Measurements from ENCODE around the gene MIS18A. TPM values are rescaled to one million over a fixed set of nuclear protein-coding genes. Genes with fewer than 3 reads are reported as not detected.
"Not testable (repeated sequence)": the region's sequence is repeated elsewhere in the genome, so short reads cannot be mapped to it uniquely, and the experiment has no call there.

MIS18A gene
- total RNA-seq, 5 donors from 2014 or later (not counting 1 experiment from before 2014, with no cell fraction given) = 4.5 to 10.0 (median 9.5) TPM

GRCh38 chr21:32314806-32315205 lies 36.0 kb upstream of the MIS18A start:
- H3K27me3 Mint-ChIP-seq = no peaks in the 10 kb centered on the region
- H3K9me3 Mint-ChIP-seq = no peaks in the 10 kb centered on the region
- peaks cover 55% of the 10 kb centered on the region for H3K36me3 Mint-ChIP-seq
- H3K27ac Mint-ChIP-seq = no peak overlapping the region
- no peak overlapping the region for H3K27ac ChIP-seq (ENCODE audit: low read length)
- peaks cover 32 to 57% of the 10 kb centered on the region in 2 donors for H3K36me3 ChIP-seq (ENCODE audit: control insufficient read depth in 2 of 2, extremely low read depth in 1 of 2, insufficient read depth in 1 of 2, low read length in 1 of 2)
- no peaks in the 10 kb centered on the region for H3K9me3 ChIP-seq
- 96% methylated on average over 14 of the region's 16 CpGs for WGBS (ENCODE audit: insufficient coverage)
- POLR2A ChIA-PET = no interaction called here
- H3K4me3 Mint-ChIP-seq = no peak overlapping the region
- DNase-seq = no peak
- no peaks in the 10 kb centered on the region for H3K27me3 ChIP-seq (replicated peaks in 1 of 2; ENCODE audit: control insufficient read depth in 2 of 2, extremely low read depth in 1 of 2, insufficient read depth in 2 of 2, low read length in 1 of 2)
- no peak for ATAC-seq (replicated peaks in 1 of 4)
- no peaks in the 10 kb centered on the region for H3K4me1 ChIP-seq (ENCODE audit: control insufficient read depth in 1 of 2, extremely low read depth in 1 of 2, insufficient read depth in 2 of 2, low read length in 2 of 2)
- H3K4me1 Mint-ChIP-seq = no peaks in the 10 kb centered on the region
- CTCF ChIA-PET = no interaction called here
- H3K4me3 ChIP-seq (ENCODE audit: control insufficient read depth in 1 of 2, extremely low read depth in 1 of 2, low read length in 1 of 2) = no peak overlapping the region

DNA sequence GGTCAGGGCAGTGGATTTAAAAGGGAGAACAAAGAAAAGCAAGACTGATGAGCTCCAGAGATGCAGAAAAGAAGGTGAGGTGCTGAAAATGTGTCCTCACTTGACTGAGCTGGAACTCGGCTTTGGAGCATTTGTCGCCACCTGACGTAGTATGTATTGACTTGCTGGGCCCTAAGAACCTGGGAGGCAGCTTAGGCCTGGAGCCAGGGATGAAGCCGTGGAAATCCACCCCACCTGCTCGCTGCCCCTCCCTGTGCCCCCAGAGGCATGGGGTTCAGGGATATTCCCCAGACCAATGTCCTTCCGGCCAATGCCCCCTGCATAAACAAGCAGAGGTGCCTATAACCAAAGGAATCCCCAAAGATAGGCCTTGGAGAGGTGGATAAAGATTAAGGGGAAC lies 34.1 kb upstream of the MIS18A start:
- no peak overlapping the region for H3K4me3 ChIP-seq (ENCODE audit: control insufficient read depth in 1 of 2, extremely low read depth in 1 of 2, low read length in 1 of 2)
- no peak overlapping the region for H3K27ac ChIP-seq (ENCODE audit: low read length)
- H3K27me3 ChIP-seq (replicated peaks in 1 of 2; ENCODE audit: control insufficient read depth in 2 of 2, extremely low read depth in 1 of 2, insufficient read depth in 2 of 2, low read length in 1 of 2) = no peaks in the 10 kb centered on the region
- DNase-seq (no peak), ATAC-seq (replicated peaks in 1 of 4) (no peak)
- H3K9me3 Mint-ChIP-seq = no peaks in the 10 kb centered on the region
- CTCF ChIA-PET = no interaction called here
- POLR2A ChIA-PET = no interaction called here
- H3K36me3 ChIP-seq (ENCODE audit: control insufficient read depth in 2 of 2, extremely low read depth in 1 of 2, insufficient read depth in 1 of 2, low read length in 1 of 2) = peaks cover 28 to 46% of the 10 kb centered on the region in 2 donors
- no peak overlapping the region for H3K27ac Mint-ChIP-seq
- no peak overlapping the region for H3K4me3 Mint-ChIP-seq
- no peaks in the 10 kb centered on the region for H3K4me1 ChIP-seq (ENCODE audit: control insufficient read depth in 1 of 2, extremely low read depth in 1 of 2, insufficient read depth in 2 of 2, low read length in 2 of 2)
- no peaks in the 10 kb centered on the region for H3K27me3 Mint-ChIP-seq
- 100% methylated on average over 4 of the region's 6 CpGs for WGBS (ENCODE audit: insufficient coverage)
- H3K4me1 Mint-ChIP-seq = no peaks in the 10 kb centered on the region
- H3K9me3 ChIP-seq = no peaks in the 10 kb centered on the region
- H3K36me3 Mint-ChIP-seq = peaks cover 40% of the 10 kb centered on the region

- H3K9me3 Mint-ChIP-seq = no peaks in the 10 kb centered on the region
- no peaks in the 10 kb centered on the region for H3K4me1 Mint-ChIP-seq
- ATAC-seq (replicated peaks in 1 of 4) = no peak
- H3K36me3 ChIP-seq (ENCODE audit: control insufficient read depth in 2 of 2, extremely low read depth in 1 of 2, insufficient read depth in 1 of 2, low read length in 1 of 2) = peaks cover 28 to 40% of the 10 kb centered on the region in 2 donors
- 96% methylated on average over 4 of the region's 5 CpGs for WGBS (ENCODE audit: insufficient coverage)
- H3K4me3 Mint-ChIP-seq = no peak overlapping the region
- ChIA-PET POLR2A (no interaction called here), CTCF (no interaction called here)
- H3K27ac ChIP-seq (ENCODE audit: low read length) = no peak overlapping the region
- H3K36me3 Mint-ChIP-seq = peaks cover 36% of the 10 kb centered on the region
- no peak overlapping the region for H3K27ac Mint-ChIP-seq
- DNase-seq = no peak
- no peaks in the 10 kb centered on the region for H3K27me3 Mint-ChIP-seq
- no peaks in the 10 kb centered on the region for H3K9me3 ChIP-seq
- H3K27me3 ChIP-seq (replicated peaks in 1 of 2; ENCODE audit: control insufficient read depth in 2 of 2, extremely low read depth in 1 of 2, insufficient read depth in 2 of 2, low read length in 1 of 2) = no peaks in the 10 kb centered on the region
- H3K4me1 ChIP-seq (ENCODE audit: control insufficient read depth in 1 of 2, extremely low read depth in 1 of 2, insufficient read depth in 2 of 2, low read length in 2 of 2) = no peaks in the 10 kb centered on the region
- H3K4me3 ChIP-seq (ENCODE audit: control insufficient read depth in 1 of 2, extremely low read depth in 1 of 2, low read length in 1 of 2) = no peak overlapping the region
Measured at GRCh38 chr21:32312326-32312725, 33.5 kb upstream of the MIS18A start.

DNA sequence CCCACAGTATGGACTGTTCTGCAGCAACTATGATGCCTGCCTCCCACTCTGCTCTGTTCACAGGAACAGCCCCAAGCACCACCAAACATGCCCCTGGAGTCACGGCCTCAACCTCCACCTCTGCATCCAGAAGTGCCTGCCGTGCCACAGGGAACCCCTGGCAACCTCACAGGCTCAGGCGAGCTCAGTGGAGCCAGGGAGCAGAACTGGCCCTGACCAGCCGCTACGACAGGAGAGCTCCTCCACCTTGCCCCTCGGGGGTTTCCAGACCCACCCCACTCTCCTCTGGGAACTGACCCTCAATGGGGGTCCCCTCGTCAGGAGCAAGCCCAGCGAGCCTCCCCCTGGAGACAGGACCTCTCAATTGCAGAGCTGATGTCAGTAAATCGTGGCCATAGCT lies 32.8 kb upstream of the MIS18A start:
- H3K4me1 Mint-ChIP-seq = no peaks in the 10 kb centered on the region
- no peaks in the 10 kb centered on the region for H3K27me3 Mint-ChIP-seq
- ChIA-PET POLR2A (no interaction called here), CTCF (no interaction called here)
- Histone ChIP-seq H3K36me3 (ENCODE audit: control insufficient read depth in 2 of 2, extremely low read depth in 1 of 2, insufficient read depth in 1 of 2, low read length in 1 of 2) (peaks cover 25 to 33% of the 10 kb centered on the region in 2 donors), H3K4me1 (ENCODE audit: control insufficient read depth in 1 of 2, extremely low read depth in 1 of 2, insufficient read depth in 2 of 2, low read length in 2 of 2) (no peaks in the 10 kb centered on the region), H3K27ac (ENCODE audit: low read length) (no peak overlapping the region), H3K9me3 (no peaks in the 10 kb centered on the region), H3K27me3 (replicated peaks in 1 of 2; ENCODE audit: control insufficient read depth in 2 of 2, extremely low read depth in 1 of 2, insufficient read depth in 2 of 2, low read length in 1 of 2) (no peaks in the 10 kb centered on the region), H3K4me3 (ENCODE audit: control insufficient read depth in 1 of 2, extremely low read depth in 1 of 2, low read length in 1 of 2) (no peak overlapping the region)
- no peaks in the 10 kb centered on the region for H3K9me3 Mint-ChIP-seq
- 97% methylated on average over 8 of the region's 9 CpGs for WGBS (ENCODE audit: insufficient coverage)
- no peak overlapping the region for H3K4me3 Mint-ChIP-seq
- ATAC-seq (replicated peaks in 1 of 4) (no peak), DNase-seq (no peak)
- peak overlapping the region in 1 of 2 donors; percentile 6 for H3K27ac Mint-ChIP-seq
- H3K36me3 Mint-ChIP-seq = peaks cover 38% of the 10 kb centered on the region

DNA sequence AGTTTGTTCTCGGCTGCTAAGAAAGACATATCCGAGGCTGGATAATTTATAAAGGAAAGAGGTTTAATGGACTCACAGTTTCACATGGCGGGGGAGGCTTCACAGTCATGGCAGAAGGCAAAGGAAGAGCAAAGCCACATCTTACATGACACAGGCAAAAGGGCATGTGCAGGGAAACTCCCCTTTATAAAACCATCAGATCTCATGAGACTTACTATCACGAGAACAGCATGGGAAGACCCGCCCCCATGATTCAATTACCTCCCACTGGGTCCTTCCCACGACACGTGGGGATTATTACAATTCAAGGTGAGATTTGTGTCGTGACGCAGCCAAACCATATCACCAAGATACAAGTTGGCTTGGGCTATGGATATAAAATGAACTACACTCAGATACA lies 32.1 kb upstream of the MIS18A start:
- WGBS (ENCODE audit: insufficient coverage) = 67% methylated on average over 3 of the region's 9 CpGs
- peaks cover 42% of the 10 kb centered on the region for H3K36me3 Mint-ChIP-seq
- POLR2A ChIA-PET; H3K9me3 ChIP-seq; H3K27me3 ChIP-seq (replicated peaks in 1 of 2; ENCODE audit: control insufficient read depth in 2 of 2, extremely low read depth in 1 of 2, insufficient read depth in 2 of 2, low read length in 1 of 2); H3K4me3 ChIP-seq (ENCODE audit: control insufficient read depth in 1 of 2, extremely low read depth in 1 of 2, low read length in 1 of 2); DNase-seq; H3K4me1 Mint-ChIP-seq; H3K27me3 Mint-ChIP-seq; H3K4me1 ChIP-seq (ENCODE audit: control insufficient read depth in 1 of 2, extremely low read depth in 1 of 2, insufficient read depth in 2 of 2, low read length in 2 of 2); ATAC-seq (replicated peaks in 1 of 4); H3K27ac ChIP-seq (ENCODE audit: low read length); H3K4me3 Mint-ChIP-seq; H3K27ac Mint-ChIP-seq; CTCF ChIA-PET; H3K9me3 Mint-ChIP-seq: not testable (repeated sequence)
- H3K36me3 ChIP-seq (ENCODE audit: control insufficient read depth in 2 of 2, extremely low read depth in 1 of 2, insufficient read depth in 1 of 2, low read length in 1 of 2) = peaks cover 19 to 26% of the 10 kb centered on the region in 2 donors

DNA sequence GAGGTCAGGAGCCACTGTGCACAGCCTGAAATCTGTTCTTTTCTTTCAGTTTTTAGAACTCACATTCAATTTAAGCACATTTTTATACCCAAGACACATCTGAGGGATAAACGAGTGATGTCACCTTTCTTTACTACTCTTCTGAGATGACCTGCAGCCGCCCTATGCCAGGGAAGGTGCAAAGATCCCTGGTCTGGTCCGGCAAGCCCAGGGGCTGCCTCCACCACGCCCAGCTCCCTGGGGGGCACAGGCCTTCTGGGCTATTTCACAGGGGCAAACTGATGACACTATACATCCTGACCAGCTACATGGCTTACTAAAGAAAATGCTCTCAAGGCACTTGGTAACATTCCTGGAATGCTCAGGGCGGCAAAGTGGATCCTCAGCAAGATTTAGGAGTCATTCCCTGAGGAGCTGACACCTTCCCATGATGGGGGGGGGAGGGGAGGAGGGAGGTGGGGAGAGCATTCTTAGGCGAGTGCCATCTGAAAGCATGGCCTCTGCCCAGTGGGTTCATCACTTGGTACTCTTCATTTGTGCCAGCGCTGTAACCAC lies 31.1 kb upstream of the MIS18A start:
- Mint-ChIP-seq H3K4me1 (no peaks in the 10 kb centered on the region), H3K9me3 (no peaks in the 10 kb centered on the region), H3K27ac (no peak overlapping the region), H3K36me3 (peaks cover 37% of the 10 kb centered on the region), H3K27me3 (no peaks in the 10 kb centered on the region), H3K4me3 (no peak overlapping the region)
- H3K4me3 ChIP-seq (ENCODE audit: control insufficient read depth in 1 of 2, extremely low read depth in 1 of 2, low read length in 1 of 2) = no peak overlapping the region
- POLR2A ChIA-PET = no interaction called here
- DNase-seq = no peak
- H3K4me1 ChIP-seq (ENCODE audit: control insufficient read depth in 1 of 2, extremely low read depth in 1 of 2, insufficient read depth in 2 of 2, low read length in 2 of 2) = no peaks in the 10 kb centered on the region
- H3K36me3 ChIP-seq (ENCODE audit: control insufficient read depth in 2 of 2, extremely low read depth in 1 of 2, insufficient read depth in 1 of 2, low read length in 1 of 2) = peaks cover 17 to 21% of the 10 kb centered on the region in 2 donors
- H3K9me3 ChIP-seq = no peaks in the 10 kb centered on the region
- WGBS (ENCODE audit: insufficient coverage) = 95% methylated on average over 6 of the region's 7 CpGs
- H3K27ac ChIP-seq (ENCODE audit: low read length) = no peak overlapping the region
- CTCF ChIA-PET = no interaction called here
- H3K27me3 ChIP-seq (replicated peaks in 1 of 2; ENCODE audit: control insufficient read depth in 2 of 2, extremely low read depth in 1 of 2, insufficient read depth in 2 of 2, low read length in 1 of 2) = no peaks in the 10 kb centered on the region
- ATAC-seq (replicated peaks in 1 of 4) = no peak

GRCh38 chr21:32308696-32309095 lies 29.8 kb upstream of the MIS18A start:
- H3K36me3 Mint-ChIP-seq = peaks cover 31% of the 10 kb centered on the region
- DNase-seq = no peak
- Histone ChIP-seq H3K27me3 (replicated peaks in 1 of 2; ENCODE audit: control insufficient read depth in 2 of 2, extremely low read depth in 1 of 2, insufficient read depth in 2 of 2, low read length in 1 of 2) (no peaks in the 10 kb centered on the region), H3K27ac (ENCODE audit: low read length) (no peak overlapping the region), H3K36me3 (ENCODE audit: control insufficient read depth in 2 of 2, extremely low read depth in 1 of 2, insufficient read depth in 1 of 2, low read length in 1 of 2) (peaks cover 10 to 21% of the 10 kb centered on the region in 2 donors), H3K4me3 (ENCODE audit: control insufficient read depth in 1 of 2, extremely low read depth in 1 of 2, low read length in 1 of 2) (no peak overlapping the region), H3K9me3 (no peaks in the 10 kb centered on the region), H3K4me1 (ENCODE audit: control insufficient read depth in 1 of 2, extremely low read depth in 1 of 2, insufficient read depth in 2 of 2, low read length in 2 of 2) (no peaks in the 10 kb centered on the region)
- CTCF ChIA-PET = no interaction called here
- H3K4me1 Mint-ChIP-seq = no peaks in the 10 kb centered on the region
- no peaks in the 10 kb centered on the region for H3K9me3 Mint-ChIP-seq
- no peak overlapping the region for H3K4me3 Mint-ChIP-seq
- POLR2A ChIA-PET = no interaction called here
- H3K27me3 Mint-ChIP-seq = no peaks in the 10 kb centered on the region
- no peak for ATAC-seq (replicated peaks in 1 of 4)
- no peak overlapping the region for H3K27ac Mint-ChIP-seq
- 98% methylated on average over 10 of the region's 10 CpGs for WGBS (ENCODE audit: insufficient coverage)
